HG03457 (cell line): ENCODE data around the gene TMEM183A.

Source experiments
- ATAC-seq: cut with Tn5 transposase; IDR thresholded peaks from one replicate; pipeline ENCODE4 v1.9.1; 2021; ENCODE audit warnings: moderate number of reproducible peaks; ENCODE audit not compliant: unreplicated experiment

The TMEM183A gene, protein sequence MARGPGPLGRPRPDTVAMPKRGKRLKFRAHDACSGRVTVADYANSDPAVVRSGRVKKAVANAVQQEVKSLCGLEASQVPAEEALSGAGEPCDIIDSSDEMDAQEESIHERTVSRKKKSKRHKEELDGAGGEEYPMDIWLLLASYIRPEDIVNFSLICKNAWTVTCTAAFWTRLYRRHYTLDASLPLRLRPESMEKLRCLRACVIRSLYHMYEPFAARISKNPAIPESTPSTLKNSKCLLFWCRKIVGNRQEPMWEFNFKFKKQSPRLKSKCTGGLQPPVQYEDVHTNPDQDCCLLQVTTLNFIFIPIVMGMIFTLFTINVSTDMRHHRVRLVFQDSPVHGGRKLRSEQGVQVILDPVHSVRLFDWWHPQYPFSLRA

DNA sequence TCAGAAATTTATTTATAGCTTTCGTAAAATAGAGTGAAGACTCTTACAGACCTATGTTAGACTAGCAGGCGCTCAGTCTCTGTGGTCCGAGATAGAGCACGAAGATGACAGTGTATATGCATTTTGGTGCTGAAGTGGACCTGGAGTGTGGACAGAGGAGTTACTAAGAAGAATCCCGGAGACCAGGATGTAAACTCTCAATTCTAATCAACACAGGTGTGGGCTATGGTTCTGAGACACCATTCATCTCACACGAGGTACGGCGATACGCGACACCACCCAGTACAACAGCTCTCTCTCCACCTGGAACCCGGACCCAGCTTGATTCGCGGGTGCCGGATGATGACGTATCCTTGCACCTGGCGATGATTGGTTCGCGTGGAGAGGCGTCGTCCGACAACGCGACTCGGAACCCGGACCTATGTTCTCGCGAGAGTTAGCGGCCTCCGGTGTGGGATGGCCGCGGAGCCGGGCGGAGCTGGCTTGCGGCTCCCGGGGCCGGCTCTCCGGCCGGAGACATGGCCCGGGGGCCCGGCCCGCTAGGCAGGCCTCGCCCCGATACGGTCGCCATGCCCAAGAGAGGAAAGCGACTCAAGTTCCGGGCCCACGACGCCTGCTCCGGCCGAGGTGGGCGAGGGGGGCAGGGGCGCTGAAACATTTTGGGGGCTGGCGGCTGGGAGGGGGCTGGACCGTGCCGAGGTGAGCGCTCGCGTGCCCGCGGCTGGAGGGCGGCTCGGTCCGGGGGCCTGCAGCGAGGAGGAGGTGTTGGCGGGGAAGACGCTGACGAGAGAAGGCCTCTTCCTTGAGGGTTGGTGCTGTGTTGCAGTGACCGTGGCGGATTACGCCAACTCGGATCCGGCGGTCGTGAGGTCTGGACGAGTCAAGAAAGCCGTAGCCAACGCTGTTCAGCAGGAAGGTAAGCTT, at the start of gene TMEM183A:
TSS of gene TMEM183A (plus strand) at position 427 of the 924 bp plus-strand sequence. CDS start at position 519, 92 bp downstream.
- ATAC-seq = peak; percentile 88

DNA sequence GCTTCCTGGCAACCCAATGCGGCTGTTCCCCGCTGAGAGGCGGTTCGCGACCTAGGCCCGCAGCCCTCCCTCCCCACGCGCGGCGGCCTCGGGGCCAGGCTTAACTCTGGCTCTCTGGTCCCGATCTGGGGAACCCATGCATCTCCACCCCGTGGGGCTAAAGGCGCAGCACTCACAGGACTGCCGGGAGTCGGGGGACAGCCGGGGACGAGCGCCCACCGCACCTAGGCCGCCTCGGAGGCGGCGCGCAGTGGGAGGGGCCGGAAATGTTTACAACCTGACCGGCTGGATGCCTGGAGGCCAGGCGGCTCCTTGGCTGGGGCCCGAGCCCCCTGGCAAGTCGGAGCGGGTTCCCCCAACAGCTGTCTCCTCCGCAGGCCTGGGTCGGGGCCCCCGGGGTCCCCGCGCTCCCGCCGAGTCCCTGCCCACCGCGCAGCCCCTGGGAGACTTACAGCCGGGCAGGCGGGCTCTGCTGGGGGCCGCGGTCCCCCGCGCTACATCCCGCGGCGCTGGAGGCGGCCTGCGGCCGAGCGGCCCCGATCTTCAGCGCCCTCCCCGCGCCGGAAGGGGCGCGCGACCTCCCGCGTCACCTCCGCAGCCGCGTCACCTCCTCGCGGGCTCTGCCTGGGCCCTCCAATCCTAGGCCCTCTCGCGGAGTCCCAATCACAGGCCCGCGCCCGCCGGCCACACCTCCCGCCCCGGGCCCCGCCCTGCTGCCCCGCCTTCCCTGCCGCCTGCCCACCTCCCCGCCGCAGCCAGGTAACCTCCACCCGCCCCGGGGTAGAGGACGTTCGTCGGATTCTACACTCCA, 49.2 kb upstream of the TMEM183A start, which contains the start of gene ADIPOR1:
TSS of gene ADIPOR1 (minus strand) at position 580 of the 811 bp plus-strand sequence. CDS start 7,242 bp downstream, outside the sequence.
- peak; percentile 89 for ATAC-seq

DNA sequence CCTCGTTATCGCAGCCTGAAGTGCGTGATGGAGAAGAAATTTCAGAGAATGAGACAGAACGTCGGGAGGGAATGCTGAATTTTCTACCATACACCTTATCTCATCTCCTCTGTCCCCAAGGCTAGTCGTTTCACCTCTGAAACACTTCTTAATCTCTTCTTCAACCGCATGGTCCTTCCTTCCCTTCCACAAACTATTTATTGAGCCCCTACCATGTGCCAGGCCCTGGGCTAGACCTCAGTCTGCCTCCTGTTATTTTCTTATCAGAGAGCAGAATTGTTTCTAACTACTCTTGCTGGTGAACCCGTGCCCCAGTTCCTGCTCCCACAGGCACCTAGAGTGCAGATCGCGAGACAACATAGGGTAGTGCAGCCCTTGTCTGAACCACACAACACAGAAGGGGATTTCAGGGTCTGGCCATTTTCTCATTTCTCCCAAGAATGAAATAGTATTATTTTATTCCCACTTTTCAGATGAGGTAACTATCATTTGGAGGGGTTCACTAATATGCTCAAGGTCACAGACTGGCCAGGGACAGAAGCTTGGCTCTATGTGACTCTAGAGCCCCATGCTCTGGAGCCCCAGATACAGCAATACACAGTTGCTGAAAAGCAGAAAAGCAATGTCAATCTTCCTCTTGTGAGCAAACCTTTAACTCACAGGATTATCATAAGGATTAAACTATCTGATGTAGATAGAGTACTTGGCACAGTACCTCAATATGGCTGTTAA, 48.5 kb upstream of the TMEM183A start:
- ATAC-seq = no peak

DNA sequence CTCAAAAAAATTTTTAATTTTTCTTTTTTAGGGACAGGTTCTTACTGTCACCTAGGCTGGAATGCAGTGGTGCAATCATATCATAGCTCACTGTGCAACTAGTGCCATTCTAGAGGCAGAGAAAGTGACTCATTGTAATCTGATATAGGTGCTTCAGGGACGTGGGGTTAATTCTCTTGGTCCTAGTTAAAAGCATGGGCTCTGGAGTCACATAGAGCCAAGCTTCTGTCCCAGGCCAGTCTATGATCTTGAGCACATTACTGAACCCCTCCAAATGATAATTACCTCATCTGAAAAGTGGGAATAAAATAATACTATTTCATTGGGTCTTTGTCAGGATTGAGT, 47.9 kb upstream of the TMEM183A start:
- no peak for ATAC-seq

DNA sequence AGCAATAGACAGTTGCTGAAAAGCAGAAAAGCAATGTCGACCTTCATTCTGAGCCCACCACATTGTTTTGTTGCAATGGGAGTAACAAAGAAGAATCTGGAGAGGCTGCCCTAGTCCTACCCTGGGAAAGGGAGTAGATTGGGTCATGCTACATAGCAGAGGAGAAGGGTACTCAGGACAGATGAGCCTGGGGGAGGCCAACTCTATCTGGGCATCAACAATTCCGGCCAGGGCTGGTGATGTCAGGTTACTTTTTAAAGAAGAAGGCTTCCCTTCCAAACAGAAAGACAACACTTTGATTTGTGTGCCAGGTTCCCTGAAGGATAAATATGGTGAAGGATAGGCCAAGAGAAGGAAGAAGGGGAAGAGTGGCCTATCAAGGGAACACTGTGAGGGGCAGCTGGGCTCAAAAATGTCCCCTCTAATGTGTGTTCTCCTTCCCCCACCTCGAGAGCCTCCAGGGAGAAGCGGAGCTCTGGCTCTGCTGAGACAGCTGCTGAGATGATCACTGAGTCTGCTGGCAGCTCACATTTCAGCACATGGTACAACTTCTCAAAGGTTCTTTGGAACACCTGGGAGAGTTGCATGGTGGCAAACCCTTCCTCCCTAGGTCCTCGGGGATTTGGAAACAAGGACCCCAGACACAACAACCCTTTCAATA, 45.8 kb upstream of the TMEM183A start:
- ATAC-seq = no peak

DNA sequence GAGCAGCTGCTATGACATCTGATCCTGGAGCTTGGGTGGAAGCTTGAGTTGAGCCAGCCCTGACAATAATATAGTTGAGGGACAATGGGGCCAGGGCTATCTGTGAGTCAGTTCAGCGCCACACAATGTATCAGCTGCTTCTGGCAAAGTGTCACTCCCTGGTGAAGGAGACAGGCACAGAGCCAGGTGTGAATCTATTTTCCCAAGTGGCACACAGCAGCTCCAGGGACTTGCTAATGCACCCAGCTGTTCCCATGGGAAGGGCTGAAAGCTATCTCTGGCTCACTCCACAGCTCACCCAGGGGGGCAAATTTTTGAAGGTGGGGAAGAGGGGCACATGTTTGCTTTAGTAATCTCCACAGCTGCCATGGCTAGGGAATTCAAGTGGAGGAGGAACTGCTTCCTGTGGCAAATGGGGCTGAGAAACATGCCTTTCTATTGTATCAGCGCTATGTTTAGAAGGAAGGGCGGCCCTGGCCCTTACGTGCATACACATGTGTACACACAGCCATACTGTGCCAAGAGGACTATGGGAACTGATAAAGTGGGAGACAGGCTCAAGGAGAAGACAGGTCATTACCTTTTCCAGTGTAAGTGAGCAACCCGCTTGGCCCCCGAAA, 42.3 kb upstream of the TMEM183A start:
- no peak for ATAC-seq

DNA sequence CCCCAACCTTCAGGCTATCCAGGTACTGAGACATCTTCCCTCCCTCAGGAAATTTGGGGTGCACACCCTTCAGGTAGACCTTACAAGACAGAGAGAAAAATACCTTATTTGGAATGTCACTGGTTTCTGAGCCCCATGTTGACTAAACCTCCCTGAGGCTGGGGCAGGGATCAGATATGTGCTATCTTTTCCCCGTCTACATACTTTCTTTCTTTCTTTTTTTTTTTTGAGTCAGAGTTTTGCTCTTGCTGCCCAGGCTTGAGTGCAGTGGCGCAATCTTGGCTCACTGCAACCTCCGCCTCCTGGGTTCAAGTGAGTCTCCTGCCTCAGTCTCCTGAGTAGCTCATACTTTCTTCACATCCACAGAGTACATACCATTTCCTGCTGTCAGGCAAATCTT, 41.8 kb upstream of the TMEM183A start:
- no peak for ATAC-seq

DNA sequence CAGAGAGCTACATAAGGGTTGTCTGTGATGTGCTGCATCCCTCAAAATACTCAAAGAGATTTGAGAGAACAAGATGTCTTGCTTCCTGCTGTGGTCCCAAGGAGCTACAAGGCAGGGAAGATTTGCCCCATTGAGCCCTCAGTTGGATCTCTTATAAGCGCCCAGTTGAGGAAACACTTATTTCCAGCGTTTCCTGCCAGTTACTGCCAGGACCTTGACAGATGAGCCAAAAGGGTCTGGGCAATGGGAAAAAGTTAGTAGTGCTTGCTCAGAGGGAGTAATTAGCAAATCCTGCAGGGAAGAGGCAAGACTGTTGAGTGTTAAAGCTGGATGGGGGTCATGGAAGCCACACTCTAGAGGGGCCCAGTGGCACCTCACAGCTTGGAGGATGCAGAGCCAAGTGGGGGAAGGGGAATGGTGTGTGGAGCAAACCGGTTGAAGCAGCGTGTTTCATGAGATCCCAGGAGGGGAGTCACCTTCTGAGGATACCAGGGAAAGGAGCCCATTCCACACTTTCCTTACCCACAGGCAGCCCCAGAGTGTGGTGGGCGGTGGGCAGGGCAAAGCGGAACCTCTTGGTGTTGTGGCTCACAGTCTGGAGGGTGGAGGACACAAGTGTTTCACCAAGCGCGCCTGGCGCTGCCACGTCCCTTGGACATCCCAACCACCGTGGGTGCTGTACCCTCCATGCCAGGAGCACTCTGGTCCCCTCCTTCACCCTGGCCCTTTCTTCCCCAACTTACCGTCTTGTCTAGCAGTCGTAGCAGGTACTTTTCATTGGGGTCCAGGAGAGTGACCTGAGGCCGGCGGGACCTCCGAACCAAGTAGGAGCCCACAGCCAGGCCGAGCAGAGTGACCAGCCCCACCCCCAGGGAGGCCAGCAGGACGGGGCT, 40.9 kb upstream of the TMEM183A start:
- ATAC-seq = no peak

DNA sequence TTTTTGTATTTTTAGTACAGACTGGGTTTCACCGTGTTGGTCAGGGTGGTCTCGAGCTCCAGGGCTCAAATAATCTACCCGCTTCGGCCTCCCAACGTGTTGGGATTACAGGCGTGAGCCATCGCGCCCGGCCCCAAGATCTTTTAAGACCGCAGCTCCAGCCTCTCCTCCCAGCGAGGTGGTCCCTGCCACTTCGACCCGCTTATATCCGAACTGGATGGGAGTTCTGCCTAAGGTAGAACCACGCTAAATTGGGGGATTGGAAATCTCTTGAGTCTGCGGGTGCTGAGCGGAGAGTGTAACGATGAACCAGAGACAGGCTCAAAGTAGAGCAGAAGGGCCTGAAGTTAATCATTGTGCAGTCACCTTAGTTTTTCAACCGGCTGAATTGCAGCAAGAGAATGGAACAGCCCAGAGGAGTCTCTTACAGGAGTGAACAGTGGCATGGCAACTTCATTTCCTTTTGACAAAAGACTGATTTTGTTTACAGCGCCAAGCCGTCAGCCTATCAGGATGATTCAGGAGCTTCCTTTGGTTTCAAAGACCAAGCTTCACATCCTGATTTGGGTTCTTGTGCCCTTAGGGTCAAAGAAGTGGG, 39.4 kb upstream of the TMEM183A start:
- no peak for ATAC-seq

DNA sequence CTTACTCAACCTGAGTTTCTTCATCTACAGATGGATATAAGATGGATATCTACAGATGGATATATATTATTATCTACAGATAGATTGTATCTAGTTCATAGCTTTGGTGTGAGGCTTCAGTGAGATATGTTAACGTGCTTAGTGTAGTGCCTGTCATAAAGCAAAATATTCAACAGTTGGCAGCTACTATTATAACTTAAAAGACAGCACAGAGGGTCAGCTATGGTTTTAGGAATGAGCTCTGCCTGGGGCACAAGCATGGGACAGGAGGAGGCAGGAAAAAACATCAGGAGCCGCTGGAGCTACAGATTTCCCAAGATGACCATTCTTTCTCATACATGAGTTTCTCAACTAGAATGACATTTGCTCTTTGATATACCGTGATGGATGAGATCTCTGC, 38.8 kb upstream of the TMEM183A start:
- ATAC-seq = no peak

DNA sequence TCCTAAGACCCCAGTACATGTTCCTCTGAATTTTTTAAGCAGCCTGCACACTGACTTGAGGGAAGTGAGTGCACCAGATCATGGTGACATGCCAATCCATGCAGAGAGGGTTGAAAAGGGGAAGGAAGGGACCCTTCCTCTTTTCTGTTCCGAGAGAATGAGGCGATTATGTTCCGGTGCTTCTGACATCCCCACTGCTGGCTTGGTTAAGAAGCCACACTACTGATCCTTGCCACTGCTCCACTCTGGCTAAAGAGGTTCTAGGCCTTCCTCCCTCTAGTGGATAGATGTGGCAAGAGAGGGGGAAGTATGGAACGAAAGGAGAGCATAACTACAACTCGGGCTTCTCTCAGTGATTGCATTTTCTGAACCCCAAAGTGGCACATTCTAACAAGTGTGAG, 38.3 kb upstream of the TMEM183A start:
- no peak for ATAC-seq

DNA sequence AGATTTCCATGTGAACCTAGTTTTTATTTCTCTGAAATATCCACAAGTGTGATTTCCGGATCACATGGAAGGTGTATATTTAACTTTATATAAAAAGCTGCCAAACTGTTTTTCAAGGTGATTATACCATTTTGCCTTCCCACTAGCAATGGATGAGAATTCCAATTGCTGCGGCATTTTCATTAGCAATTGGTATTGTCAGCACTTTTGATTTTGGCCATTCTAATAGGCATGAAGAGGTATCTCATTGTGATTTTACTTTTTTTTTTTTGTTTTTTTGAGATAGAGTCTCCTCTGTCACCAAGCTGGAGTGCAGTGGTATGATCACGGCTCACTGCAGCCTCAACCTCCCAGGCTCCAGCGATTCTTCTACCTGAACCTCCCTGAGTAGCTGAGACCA, 35.1 kb upstream of the TMEM183A start:
- ATAC-seq = no peak

DNA sequence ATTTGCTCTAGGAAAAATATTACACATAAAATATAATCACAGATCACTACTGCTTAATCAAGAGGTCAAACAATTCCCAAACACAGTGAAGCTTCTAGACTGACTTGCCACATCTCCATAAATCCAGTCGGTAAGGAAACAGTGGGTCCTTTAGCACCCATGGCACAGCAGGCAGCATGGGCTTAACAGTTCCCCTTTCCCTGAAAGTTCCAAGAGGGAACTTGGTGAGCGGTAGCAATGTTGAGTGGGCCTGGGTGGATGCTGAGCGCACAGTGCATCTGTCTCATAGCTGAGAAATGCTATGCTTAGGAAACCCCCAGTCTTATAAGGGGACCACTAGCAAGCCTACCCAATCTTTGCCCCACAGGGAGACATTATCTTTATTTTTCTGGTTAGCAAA, 32.3 kb upstream of the TMEM183A start:
- no peak for ATAC-seq

DNA sequence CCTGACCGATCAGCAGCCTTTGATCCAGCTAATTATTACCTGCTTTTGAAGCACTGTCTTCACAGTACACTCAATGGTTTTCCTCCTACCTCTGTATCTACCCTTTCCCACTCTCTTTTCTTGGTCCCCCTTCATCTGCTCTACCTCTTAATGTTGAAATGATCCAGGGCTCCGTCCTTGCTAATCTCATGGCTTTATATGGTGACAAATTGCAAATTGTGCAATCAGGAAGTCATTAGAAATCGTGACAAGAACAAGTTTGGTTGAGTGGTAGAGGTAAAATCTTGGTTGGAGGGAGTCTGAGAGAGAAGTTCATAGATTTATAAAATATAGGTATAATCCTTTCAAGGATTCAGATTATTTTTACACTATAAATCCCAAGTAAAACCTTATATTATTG, 30.5 kb upstream of the TMEM183A start:
- ATAC-seq = no peak

DNA sequence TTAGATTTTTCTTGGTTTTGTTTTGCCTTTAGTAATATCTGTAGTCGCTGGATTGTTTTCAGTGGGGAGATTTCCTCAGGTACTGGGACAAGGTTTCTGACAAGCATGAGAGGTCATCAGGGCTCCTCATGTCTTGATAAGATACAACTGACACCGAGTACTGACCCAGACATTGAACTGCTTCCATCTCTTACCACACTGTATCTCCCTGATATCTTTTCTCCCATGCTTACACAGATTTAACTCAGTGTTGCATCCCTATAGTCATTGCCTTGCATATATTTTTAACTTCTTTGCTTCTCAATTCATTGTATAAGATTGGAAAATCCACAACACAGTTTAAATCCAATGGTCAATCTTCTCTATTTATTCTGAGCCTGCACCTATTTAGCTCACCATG, 27.7 kb upstream of the TMEM183A start:
- no peak for ATAC-seq

DNA sequence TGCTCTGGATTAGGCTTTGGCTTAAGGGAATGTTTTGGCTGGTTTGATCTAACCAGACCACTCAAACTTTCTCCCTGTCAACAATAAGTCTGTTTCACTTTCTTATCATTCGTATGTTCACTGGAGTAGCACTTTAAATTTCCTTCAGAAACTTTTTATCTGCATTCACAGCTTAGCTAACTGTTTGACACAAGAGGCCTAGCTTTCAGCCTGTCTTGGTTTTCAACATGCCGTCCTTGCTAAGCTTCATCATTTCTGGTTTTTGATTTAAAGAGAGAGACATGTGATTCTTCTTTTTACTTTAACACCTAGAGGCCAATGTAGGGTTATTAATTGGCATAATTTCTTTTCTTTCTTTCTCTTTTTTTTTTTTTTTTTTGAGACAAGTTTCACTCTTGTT, 25.2 kb upstream of the TMEM183A start:
- ATAC-seq = no peak

DNA sequence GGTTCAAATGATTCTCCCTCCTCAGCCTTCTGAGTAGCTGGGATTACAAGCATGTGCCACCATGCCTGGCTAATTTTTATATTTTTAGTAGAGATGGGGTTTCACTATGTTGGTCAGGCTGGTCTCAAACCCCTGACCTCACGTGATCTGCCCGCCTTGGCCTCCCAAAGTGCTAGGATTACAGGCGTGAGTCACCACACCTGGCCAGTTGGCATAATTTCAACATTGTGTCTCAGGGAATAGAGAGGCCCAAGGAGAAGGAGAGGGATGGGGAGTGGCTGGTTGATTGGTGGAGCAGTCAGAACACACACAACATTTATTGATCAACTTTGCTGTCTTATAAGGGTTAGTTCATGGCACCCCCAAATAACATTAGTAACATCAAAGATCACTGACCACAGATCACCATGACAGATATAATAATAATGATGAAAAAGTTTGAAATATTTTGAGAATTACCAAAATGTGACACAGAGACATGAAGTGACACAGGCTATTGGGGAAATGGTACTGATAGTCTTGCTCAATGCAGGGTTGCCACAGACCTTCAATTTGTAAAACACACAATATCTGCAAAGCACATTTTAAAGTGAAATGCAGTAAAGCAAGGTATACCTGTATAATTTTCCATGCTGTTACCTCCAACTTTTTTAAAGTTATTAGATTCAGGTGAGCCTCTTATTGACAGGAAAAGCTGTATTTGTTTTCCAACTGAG, 24.3 kb upstream of the TMEM183A start:
- ATAC-seq = no peak
